Ammon's horn (tissue), 1 donor: ENCODE measurements around the gene TEX54.
"Not testable (repeated sequence)": the region's sequence is repeated elsewhere in the genome, so short reads cannot be mapped to it uniquely, and the experiment has no call there.

Experiments used
- DNase-seq: peaks from one replicate; pipeline ENCODE4 v3.0.0-alpha.2; 2016; ENCODE audit warnings: low spot score

TEX54 gene

GRCh38 chr11:62831520-62832335 lies 913 bp downstream of the TEX54 start, which contains the start of gene STX5:
Gene STX5, minus strand, starts transcription at chr11:62832051. Its CDS starts 808 bp downstream, at chr11:62831243.
- DNase-seq: peak; percentile 100

- DNase-seq: no peak
Observed at GRCh38 chr11:62830904-62831519, 1.6 kb downstream of the TEX54 start.

- not testable (repeated sequence) for DNase-seq
Observed at GRCh38 chr11:62828130-62828529, 4.5 kb downstream of the TEX54 start.

GRCh38 chr11:62823677-62824076 lies 9.0 kb downstream of the TEX54 start:
- DNase-seq: no peak

- DNase-seq: no peak
Observed at GRCh38 chr11:62817129-62817528, 15.5 kb downstream of the TEX54 start.

GRCh38 chr11:62816557-62816956 lies 16.1 kb downstream of the TEX54 start:
- DNase-seq: no peak

- no peak for DNase-seq
Observed at GRCh38 chr11:62811659-62812058, 21.0 kb downstream of the TEX54 start.

GRCh38 chr11:62810748-62811147 lies 21.9 kb downstream of the TEX54 start:
- DNase-seq: no peak

GRCh38 chr11:62806611-62807121 lies 26.0 kb downstream of the TEX54 start:
- peak; percentile 34 for DNase-seq

- no peak for DNase-seq
Observed at GRCh38 chr11:62805961-62806441, 26.6 kb downstream of the TEX54 start.

- DNase-seq: peak; percentile 98
Observed at GRCh38 chr11:62805076-62805892, 27.4 kb downstream of the TEX54 start, which contains the start of gene NXF1. Gene NXF1, minus strand, starts transcription at chr11:62805440. Its CDS starts 84 bp downstream, at chr11:62805356.

- peak; percentile 17 for DNase-seq
Observed at GRCh38 chr11:62804310-62805075, 28.1 kb downstream of the TEX54 start.

GRCh38 chr11:62801071-62801470 lies 31.6 kb downstream of the TEX54 start:
- DNase-seq: no peak

GRCh38 chr11:62799486-62799885 lies 33.2 kb downstream of the TEX54 start:
- no peak for DNase-seq

GRCh38 chr11:62796281-62796680 lies 36.4 kb downstream of the TEX54 start:
- DNase-seq: no peak

GRCh38 chr11:62794201-62794775 lies 38.4 kb downstream of the TEX54 start:
- no peak for DNase-seq

- DNase-seq: no peak
Observed at GRCh38 chr11:62792202-62792575, 40.5 kb downstream of the TEX54 start.

GRCh38 chr11:62791501-62792201 lies 41.0 kb downstream of the TEX54 start, which contains the start of gene TMEM223:
Gene TMEM223, minus strand, starts transcription at chr11:62792006. Its CDS starts 12 bp downstream, at chr11:62791994.
- peak; percentile 93 for DNase-seq

- no peak for DNase-seq
Observed at GRCh38 chr11:62789576-62789975, 43.1 kb downstream of the TEX54 start.

- DNase-seq: no peak
Observed at GRCh38 chr11:62788991-62789390, 43.6 kb downstream of the TEX54 start.
